Activated CD4-positive, alpha-beta T cell treated with anti-CD3 and anti-CD28 coated beads, Interleukin-2, amount 10 ng/mL, durations not matched to agents 24 days and 14 days (primary cell): ENCODE results near the gene TRIP13. TPM values are rescaled to one million over a fixed set of nuclear protein-coding genes. Genes with fewer than 3 reads are reported as not detected.

Source experiments
- DNase-seq: peaks from one replicate; pipeline ENCODE4 v3.0.0; 2022
- H3K27ac Mint-ChIP-seq: one replicate; pipeline ENCODE4 v1.8.0; 2022; ENCODE audit warnings: mild to moderate bottlenecking, mixed read lengths
- H3K27me3 Mint-ChIP-seq: one replicate; pipeline ENCODE4 v1.8.0; 2022; ENCODE audit warnings: mixed read lengths
- H3K36me3 Mint-ChIP-seq: one replicate; pipeline ENCODE4 v1.8.0; 2022; ENCODE audit warnings: low read depth, mild to moderate bottlenecking, mixed read lengths
- H3K4me1 Mint-ChIP-seq: one replicate; pipeline ENCODE4 v1.8.0; 2021; ENCODE audit warnings: mixed read lengths
- H3K4me3 Mint-ChIP-seq: one replicate; pipeline ENCODE4 v1.8.0; 2022; ENCODE audit warnings: mild to moderate bottlenecking, moderate library complexity, mixed read lengths
- H3K9me3 Mint-ChIP-seq: one replicate; pipeline ENCODE4 v1.8.0; 2021; ENCODE audit warnings: mixed read lengths
- intact Hi-C: fragments of 100-400 bp; cut with micrococcal nuclease; formaldehyde crosslinking; loops from one replicate; pipeline ENCODE4 v1.15.1; 2023
- total RNA-seq: library from RNA; stranded (reverse); gene quantifications from 2 replicates; pipeline ENCODE4 v1.2.3, GENCODE V29; 2022

The TRIP13 gene
- total RNA-seq, 1 donor from 2014 or later = 47.5 TPM

GRCh38 chr5:886716-887325 is 5.9 kb upstream of the TRIP13 start:
- no peak for DNase-seq
- intact Hi-C loops = no loop called here
- H3K27me3 Mint-ChIP-seq = no peaks in the 10 kb centered on the region
- H3K36me3 Mint-ChIP-seq = peaks cover 93% of the 10 kb centered on the region
- H3K4me1 Mint-ChIP-seq = peaks cover 21% of the 10 kb centered on the region
- H3K4me3 Mint-ChIP-seq = no peak overlapping the region
- H3K27ac Mint-ChIP-seq = no peak overlapping the region
- H3K9me3 Mint-ChIP-seq = peaks cover 12% of the 10 kb centered on the region

DNA sequence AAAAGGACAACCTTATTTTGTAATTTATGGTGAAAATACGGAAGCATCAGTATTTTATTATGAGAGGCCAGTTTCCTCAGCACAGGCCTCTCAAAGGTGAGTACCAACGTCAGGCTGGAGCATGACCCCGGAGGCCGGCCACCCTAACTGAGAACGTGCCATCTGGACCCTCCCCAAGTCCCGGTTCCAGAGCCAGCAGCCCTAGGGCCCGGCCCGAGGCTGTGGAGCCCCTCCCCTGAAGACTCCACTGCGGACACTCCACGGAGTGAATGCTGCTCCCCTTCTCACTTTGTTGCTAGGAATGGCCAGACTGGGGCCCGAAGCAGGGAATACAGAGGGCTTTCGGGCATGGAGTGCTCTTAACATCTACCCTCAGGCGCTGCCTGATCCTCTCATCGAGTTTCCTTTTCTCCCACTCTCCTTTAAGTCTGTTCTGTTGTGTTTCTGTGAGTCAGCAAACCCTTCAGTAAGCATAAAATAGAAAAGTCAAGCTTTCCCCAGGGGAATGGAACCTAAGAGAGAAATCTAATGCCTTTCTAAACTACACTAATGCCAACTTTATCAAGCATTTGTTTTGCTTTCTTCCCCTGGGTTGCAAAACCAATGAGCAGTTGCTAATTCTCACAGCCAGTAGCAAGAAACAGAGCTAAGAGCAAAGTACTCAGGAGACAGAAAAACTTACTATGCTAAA is 4.6 kb upstream of the TRIP13 start:
- Mint-ChIP-seq H3K4me3 (no peak overlapping the region), H3K27me3 (no peaks in the 10 kb centered on the region), H3K27ac (no peak overlapping the region), H3K9me3 (no peaks in the 10 kb centered on the region), H3K4me1 (peaks cover 9% of the 10 kb centered on the region), H3K36me3 (peaks cover 80% of the 10 kb centered on the region)
- no peak for DNase-seq
- intact Hi-C loops = no loop called here

GRCh38 chr5:888638-889035 is 4.0 kb upstream of the TRIP13 start:
- Mint-ChIP-seq H3K27ac (no peak overlapping the region), H3K4me3 (no peak overlapping the region), H3K4me1 (peaks cover 12% of the 10 kb centered on the region), H3K9me3 (no peaks in the 10 kb centered on the region), H3K27me3 (no peaks in the 10 kb centered on the region), H3K36me3 (peaks cover 75% of the 10 kb centered on the region)
- intact Hi-C loops = no loop called here
- no peak for DNase-seq

DNA sequence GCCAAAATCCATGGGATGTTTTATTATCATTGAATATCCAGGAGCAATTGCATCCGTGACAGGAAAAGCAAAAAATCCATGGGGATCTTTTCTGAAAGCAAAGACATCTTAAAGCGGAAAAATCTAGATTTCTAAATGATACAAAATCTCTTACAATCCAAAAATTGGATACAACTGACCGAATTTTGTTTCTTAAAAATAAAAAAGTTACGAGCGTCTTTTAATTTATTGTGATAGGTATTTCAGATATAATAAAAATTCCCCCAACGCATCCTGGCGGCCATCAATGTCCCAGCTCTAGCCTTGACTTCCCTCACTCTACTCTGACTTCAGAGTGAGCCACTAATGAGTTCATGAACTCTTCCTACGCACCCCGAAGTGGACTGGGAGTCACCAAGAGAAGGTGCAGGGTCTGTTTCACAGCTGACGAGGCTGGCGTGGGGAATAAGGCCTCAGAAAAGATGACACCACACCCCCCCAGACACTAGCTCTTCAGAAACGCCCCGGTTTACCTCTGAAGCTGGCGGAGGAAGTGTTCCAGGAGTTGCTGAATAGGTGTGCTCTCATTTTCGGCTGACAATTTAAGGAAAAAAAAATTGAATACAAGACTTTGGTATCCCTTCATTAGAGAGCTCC is 3.5 kb upstream of the TRIP13 start:
- Mint-ChIP-seq H3K36me3 (peaks cover 71% of the 10 kb centered on the region), H3K9me3 (no peaks in the 10 kb centered on the region), H3K4me1 (peaks cover 17% of the 10 kb centered on the region), H3K27ac (no peak overlapping the region), H3K27me3 (no peaks in the 10 kb centered on the region), H3K4me3 (no peak overlapping the region)
- intact Hi-C loops = no loop called here
- no peak for DNase-seq

DNA sequence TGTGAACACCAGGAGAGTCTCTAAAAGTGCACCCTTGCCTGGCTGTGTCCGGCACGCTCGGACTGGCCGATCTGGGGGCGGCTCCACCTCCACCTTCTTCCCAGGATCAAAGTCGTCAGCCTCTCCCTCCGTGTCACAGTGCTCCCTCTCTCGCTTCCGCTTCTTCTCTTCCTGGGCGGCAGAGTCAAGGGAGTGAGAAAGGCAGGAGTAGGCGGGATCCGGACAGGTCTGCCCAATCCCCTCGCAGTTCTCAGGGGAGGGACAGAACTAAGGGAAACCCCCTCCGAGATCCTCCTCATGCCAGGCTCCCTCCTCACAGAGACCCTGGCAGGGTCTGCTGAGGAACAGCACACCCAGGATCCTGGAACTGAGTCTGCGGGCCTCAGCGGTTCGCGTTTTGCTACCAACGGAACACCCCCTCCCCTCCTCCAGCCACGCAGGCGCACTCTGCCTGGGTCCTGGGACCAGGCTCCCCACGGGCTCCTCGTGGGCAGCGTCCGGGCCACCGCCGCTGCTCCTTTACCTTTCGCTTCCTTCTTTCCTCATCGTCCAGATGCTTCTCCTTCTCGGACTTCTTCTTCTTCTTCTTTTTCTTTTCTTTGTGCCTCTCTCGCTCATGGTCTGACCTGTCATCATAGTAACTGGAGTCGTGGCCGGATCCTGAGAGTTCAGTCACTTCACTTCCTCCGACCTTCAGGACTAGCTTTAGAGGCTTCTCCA is 1.4 kb upstream of the TRIP13 start:
- H3K36me3 Mint-ChIP-seq = peaks cover 63% of the 10 kb centered on the region
- intact Hi-C loops = loop anchor here (10.0 kb wide), 1 partner anchor 446 kb away; the partner anchor contains the start of gene EXOC3

GRCh38 chr5:891837-892393 is 769 bp upstream of the TRIP13 start:
- intact Hi-C loops = loop anchor here (1.0 to 10.0 kb wide), 2 partner anchors 220 to 447 kb away; partner anchors contain the start of genes EXOC3 and SLC12A7

More for the DNA sequence above, 1.4 kb upstream of the TRIP13 start:
- Mint-ChIP-seq H3K27ac (peak overlapping the region; percentile 92), H3K9me3 (no peaks in the 10 kb centered on the region), H3K4me3 (peak overlapping the region; percentile 88), H3K27me3 (no peaks in the 10 kb centered on the region), H3K4me1 (peaks cover 19% of the 10 kb centered on the region)
- DNase-seq = no peak

GRCh38 chr5:893137-893506 is 438 bp downstream of the TRIP13 start:
- no peaks in the 10 kb centered on the region for H3K27me3 Mint-ChIP-seq
- H3K4me3 Mint-ChIP-seq = peak overlapping the region; percentile 88
- H3K27ac Mint-ChIP-seq = peak overlapping the region; percentile 80
- no peaks in the 10 kb centered on the region for H3K9me3 Mint-ChIP-seq
- H3K36me3 Mint-ChIP-seq = peaks cover 52% of the 10 kb centered on the region
- intact Hi-C loops = loop anchor here (10.0 kb wide), 1 partner anchor 448 kb away; the partner anchor contains the start of gene EXOC3
- H3K4me1 Mint-ChIP-seq = peaks cover 21% of the 10 kb centered on the region
- DNase-seq = no peak

More at GRCh38 chr5:891837-892393, 769 bp upstream of the TRIP13 start:
- DNase-seq = no peak
- H3K4me3 Mint-ChIP-seq = peak overlapping the region; percentile 88
- H3K4me1 Mint-ChIP-seq = peaks cover 21% of the 10 kb centered on the region
- H3K27ac Mint-ChIP-seq = peak overlapping the region; percentile 92
- no peaks in the 10 kb centered on the region for H3K27me3 Mint-ChIP-seq
- H3K9me3 Mint-ChIP-seq = no peaks in the 10 kb centered on the region
- H3K36me3 Mint-ChIP-seq = peaks cover 63% of the 10 kb centered on the region

GRCh38 chr5:893711-894110 is 1.0 kb downstream of the TRIP13 start:
- DNase-seq = no peak
- H3K27ac Mint-ChIP-seq = peak overlapping the region; percentile 80
- peak overlapping the region; percentile 88 for H3K4me3 Mint-ChIP-seq

DNA sequence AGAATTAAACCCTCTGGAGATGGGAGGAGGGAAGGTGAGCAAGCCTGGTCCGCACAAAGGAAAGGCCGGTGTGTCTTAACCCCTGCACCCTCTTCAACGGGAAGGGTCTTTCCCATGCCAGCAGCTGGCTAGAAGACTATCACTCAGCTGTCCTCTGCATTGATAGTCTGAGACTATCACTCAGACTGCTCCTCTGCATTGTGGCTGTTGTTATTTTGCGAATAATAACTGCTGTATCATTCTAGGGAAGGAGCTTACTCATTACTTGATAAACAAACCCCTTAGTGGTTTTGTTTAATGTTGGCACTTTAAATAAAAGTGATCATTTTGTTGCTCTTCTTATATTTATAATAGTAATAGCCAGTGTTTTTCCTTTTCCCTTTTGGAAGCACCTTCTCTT is 8.1 kb downstream of the TRIP13 start:
- Mint-ChIP-seq H3K9me3 (no peaks in the 10 kb centered on the region), H3K4me3 (no peak overlapping the region), H3K27ac (no peak overlapping the region), H3K36me3 (peaks cover 35% of the 10 kb centered on the region), H3K27me3 (no peaks in the 10 kb centered on the region), H3K4me1 (peaks cover 6% of the 10 kb centered on the region)
- DNase-seq = no peak
- intact Hi-C loops = no loop called here

More at GRCh38 chr5:893711-894110, 1.0 kb downstream of the TRIP13 start:
- Mint-ChIP-seq H3K9me3 (no peaks in the 10 kb centered on the region), H3K4me1 (peaks cover 18% of the 10 kb centered on the region), H3K36me3 (peaks cover 46% of the 10 kb centered on the region), H3K27me3 (no peaks in the 10 kb centered on the region)
- intact Hi-C loops = loop anchor here (10.0 kb wide), 1 partner anchor 449 kb away; the partner anchor contains the start of gene EXOC3

- no peak for DNase-seq
- peaks cover 28% of the 10 kb centered on the region for H3K36me3 Mint-ChIP-seq
- intact Hi-C loops = loop anchor here (2.0 kb wide), 1 partner anchor 232 kb away; no protein-coding TSS in a partner anchor
- no peak overlapping the region for H3K4me3 Mint-ChIP-seq
- H3K27ac Mint-ChIP-seq = no peak overlapping the region
- H3K4me1 Mint-ChIP-seq = peaks cover 3% of the 10 kb centered on the region
- no peaks in the 10 kb centered on the region for H3K27me3 Mint-ChIP-seq
- no peaks in the 10 kb centered on the region for H3K9me3 Mint-ChIP-seq
Measured at GRCh38 chr5:902129-902916, 9.6 kb downstream of the TRIP13 start.

- no peak overlapping the region for H3K27ac Mint-ChIP-seq
Measured at GRCh38 chr5:903756-904096, 11.0 kb downstream of the TRIP13 start.

GRCh38 chr5:905139-905642 is 12.5 kb downstream of the TRIP13 start:
- H3K9me3 Mint-ChIP-seq = no peaks in the 10 kb centered on the region
- no peaks in the 10 kb centered on the region for H3K27me3 Mint-ChIP-seq
- no peak overlapping the region for H3K4me3 Mint-ChIP-seq
- no peak for DNase-seq
- intact Hi-C loops = no loop called here
- H3K36me3 Mint-ChIP-seq = peaks cover 36% of the 10 kb centered on the region
- H3K27ac Mint-ChIP-seq = no peak overlapping the region
- H3K4me1 Mint-ChIP-seq = peaks cover 3% of the 10 kb centered on the region

More at GRCh38 chr5:903756-904096, 11.0 kb downstream of the TRIP13 start:
- Mint-ChIP-seq H3K4me3 (no peak overlapping the region), H3K9me3 (no peaks in the 10 kb centered on the region), H3K36me3 (peaks cover 32% of the 10 kb centered on the region), H3K4me1 (peaks cover 3% of the 10 kb centered on the region), H3K27me3 (no peaks in the 10 kb centered on the region)
- no peak for DNase-seq
- intact Hi-C loops = loop anchor here (2.0 kb wide), 1 partner anchor 233 kb away; no protein-coding TSS in a partner anchor
